ENCODE measurements around the gene FLVCR2.

Gene FLVCR2

DNA sequence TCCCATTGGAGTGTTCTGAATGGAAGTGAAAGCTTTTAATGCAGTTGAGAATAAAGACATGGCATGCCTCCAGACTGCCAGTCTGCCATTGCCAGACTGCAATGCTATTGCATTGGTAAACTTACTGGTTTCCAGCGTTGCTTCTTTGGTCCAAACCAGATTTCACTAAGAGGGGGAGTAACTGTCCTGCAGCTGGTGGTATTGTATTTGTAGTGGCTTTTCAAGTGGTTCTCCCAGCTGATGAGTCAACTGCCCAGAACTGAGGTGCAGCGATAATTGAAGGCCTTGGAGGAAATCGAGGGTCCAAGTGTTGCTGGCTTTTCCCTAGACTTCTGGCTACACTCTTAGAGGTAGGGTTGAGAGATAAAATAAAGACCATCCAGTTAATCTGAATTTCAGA is 50.4 kb downstream of the FLVCR2 start:
- no peak for DNase-seq (ENCODE audit: low spot score)

- no peak for DNase-seq (ENCODE audit: low spot score)
Measured at GRCh38 chr14:75630695-75631452, 52.5 kb downstream of the FLVCR2 start.

DNA sequence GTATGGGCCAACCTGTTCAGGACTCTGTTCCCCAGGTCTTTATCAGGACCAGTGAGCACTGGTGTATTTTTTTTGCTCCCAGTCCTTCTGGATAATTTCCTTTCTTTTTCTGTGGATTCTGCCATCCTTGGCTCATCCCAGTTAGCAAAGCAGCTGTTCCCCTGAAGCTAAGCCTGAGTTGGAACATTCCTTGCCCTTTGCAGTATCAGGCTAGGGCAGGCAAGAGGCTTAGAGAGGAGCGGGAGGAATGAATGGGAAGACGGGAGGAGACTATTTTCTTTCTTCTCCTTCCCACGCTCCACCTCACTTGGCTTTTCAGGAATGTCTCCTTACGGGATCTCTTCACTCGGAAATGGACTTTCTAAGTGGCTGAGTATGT is 53.0 kb downstream of the FLVCR2 start:
- DNase-seq (ENCODE audit: low spot score): no peak

DNA sequence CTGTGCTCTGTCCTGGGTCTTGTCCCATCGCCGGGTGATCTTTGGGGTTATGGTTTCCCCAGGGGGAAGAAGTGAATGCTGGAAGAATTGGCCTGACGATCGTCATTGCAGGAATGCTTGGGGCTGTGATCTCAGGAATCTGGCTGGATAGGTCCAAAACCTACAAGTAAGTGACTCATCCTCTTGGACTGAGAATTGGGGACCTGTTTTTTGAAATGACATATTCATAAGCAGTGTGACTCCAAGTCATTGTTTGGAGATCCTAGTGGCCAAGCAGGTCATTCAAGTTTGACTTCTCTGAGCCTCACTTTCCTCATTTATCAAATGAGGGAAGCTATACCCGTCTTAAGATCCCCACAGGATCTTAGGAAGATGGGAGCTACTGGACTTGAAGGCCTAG is 56.4 kb downstream of the FLVCR2 start:
- no peak for DNase-seq (ENCODE audit: low spot score)

DNA sequence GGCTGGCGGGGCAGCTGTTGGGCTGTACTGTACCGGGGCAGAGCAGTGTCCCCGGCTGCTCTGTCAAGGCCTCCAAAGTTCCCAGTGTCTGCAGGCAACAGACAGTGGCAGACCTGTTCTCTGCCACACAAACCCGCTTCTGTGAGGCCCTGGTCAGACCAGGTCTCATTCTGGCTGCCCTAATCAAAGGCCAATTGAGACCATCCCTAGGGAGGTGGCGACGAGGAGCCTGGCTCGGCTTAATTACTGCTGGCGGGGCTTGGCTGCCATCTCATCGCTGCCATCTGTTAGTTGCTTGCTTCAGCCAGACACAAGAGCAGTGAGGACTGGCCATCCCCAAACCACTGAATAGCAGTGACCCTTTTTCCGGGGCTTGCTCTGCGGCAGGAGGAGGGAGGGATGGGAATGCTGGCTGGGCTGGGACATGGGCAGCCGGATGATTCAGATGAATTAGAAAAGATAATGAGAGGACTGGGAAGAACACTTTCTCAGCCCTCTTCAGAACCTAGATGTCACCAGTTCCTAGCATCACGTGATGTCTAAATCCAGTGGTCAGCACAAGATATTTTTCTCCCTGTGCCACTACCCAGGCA is 57.8 kb downstream of the FLVCR2 start:
- DNase-seq (ENCODE audit: low spot score): peak; percentile 58

DNA sequence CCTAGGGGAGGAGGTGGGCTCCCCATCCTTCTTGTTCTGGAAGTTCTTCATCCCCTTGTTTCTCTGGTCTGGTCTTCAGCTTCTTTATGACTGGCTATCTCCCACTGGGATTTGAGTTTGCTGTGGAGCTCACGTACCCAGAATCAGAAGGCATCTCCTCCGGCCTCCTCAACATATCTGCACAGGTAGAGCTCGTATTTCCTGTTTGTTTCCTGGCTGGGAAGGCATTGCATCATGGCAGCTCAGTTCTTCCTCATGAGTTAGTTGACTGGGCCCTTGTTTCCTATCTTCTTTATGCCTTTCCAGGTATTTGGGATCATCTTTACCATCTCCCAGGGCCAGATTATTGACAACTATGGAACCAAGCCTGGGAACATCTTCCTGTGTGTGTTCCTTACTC is 62.5 kb downstream of the FLVCR2 start:
- DNase-seq (ENCODE audit: low spot score): no peak

DNA sequence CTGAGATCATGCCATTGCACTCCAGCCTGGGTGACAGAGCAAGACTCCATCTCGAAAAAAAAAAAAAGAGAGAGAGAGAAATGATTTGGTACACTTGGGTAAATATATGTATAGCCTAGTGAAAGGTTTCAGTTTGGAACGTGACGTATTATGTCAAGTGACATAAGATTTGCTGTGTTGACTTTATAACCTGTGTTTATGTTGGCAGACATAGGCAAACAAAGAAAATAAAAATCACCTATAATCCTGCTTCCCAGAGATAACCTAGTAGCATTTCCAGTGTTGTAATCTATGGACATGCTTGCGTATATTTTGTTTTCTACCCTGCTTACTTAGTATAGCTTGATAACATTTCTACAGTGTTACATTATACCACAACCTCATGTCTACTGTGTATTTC is 65.6 kb downstream of the FLVCR2 start:
- no peak for DNase-seq (ENCODE audit: low spot score)

DNA sequence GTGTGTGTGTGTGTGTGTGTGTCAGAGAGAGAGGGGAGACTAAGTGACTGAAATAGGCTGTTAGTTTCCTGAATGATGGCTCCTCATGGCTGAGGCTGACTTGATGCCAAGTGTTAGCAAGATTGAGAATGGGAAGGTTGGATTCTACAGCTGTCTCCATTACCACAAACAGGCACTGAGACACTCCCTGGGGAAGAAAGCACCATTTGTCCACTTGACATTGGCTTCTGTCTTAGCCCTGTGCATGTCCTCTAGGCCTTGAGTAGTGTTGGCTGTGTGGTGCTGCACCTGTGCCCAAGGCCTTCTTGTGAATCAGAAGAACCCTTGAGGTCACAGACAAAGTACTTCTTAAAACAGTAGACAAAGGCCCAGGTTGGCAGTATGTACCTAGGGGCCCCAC is 66.6 kb downstream of the FLVCR2 start:
- no peak for DNase-seq (ENCODE audit: low spot score)

- no peak for DNase-seq (ENCODE audit: low spot score)
Measured at GRCh38 chr14:75646762-75647161, 68.3 kb downstream of the FLVCR2 start.

DNA sequence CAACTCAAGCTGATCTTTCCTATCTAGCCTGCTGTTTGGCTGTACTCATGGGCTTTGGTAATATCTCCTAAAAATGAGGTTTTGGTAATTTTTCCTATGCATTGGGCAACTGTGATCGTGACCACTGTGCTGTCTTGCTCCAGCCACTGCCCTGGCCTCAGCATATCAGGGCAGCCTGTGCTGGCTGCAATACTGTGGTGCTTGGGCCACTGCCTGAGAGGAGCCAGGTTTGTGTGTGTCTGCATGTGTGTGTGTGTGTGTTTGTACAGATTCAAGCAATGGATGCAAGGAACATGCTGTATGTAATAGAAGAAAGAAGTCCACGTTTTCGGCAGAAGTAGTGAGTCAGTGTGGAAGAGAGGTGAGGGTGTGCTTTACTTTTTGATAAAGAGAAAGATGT is 69.2 kb downstream of the FLVCR2 start:
- DNase-seq (ENCODE audit: low spot score): no peak

- DNase-seq (ENCODE audit: low spot score): no peak
Measured at GRCh38 chr14:75648066-75648838, 69.8 kb downstream of the FLVCR2 start.

DNA sequence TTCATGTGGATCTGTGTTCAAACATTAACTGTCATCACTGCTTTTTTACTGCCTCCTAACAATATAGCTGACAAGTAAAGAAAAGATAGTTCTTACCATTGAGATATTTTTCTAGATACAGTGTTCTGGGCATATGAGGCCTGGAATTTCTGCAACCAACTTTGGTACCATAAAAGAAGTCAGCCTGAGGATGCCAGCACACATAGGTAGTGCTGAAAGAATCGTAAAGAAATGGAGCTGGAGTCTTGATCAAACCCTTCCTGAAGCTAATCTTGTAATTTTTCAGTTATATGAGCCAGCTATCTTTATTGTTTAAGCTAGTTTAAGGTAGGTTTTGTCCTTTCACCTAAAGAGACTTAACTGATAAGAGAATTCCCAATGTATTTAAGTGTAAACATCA is 70.9 kb downstream of the FLVCR2 start:
- DNase-seq (ENCODE audit: low spot score): no peak

DNA sequence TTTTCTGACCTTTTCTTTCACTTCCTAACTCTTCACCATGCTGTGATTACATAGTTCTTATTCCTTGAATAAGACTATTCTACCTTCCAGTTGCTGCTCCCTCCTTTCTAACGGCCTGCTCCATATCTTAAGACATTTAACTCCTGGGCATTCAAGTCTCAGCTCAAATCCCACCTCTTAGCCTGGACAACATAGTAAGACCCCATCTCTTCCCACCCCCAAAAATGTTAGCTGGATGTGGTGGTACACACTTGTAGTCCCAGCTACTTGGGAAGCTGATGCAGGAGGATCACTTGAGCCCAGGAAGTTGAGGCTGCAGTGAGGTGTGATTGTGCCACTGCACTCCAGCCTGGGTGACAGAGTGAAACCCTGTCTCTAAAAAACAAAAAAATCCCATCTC is 71.4 kb downstream of the FLVCR2 start:
- no peak for DNase-seq (ENCODE audit: low spot score)

GRCh38 chr14:75650253-75651058 is 72.0 kb downstream of the FLVCR2 start:
- no peak for DNase-seq (ENCODE audit: low spot score)

DNA sequence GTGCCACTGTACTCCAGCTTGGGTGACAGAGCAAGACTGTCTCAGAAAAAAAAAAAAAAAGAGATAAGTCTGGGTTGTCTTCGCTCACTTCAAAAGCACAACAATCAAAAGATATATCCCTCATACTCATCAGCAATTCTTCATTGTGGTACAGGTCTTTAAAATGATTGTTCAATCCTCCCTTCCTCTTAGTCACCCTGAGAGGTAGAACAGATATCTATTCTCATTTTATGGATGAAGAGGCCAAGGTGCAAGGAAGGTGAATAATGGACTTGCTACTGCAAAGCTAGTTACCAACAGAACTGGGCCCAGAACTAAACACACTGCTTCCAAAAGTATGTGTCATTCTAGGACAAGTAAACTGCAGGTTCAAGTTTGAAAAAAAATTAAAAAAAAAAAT is 75.1 kb downstream of the FLVCR2 start:
- no peak for DNase-seq (ENCODE audit: low spot score)

- DNase-seq (ENCODE audit: low spot score): peak; percentile 60
Measured at GRCh38 chr14:75654127-75654732, 75.8 kb downstream of the FLVCR2 start.

DNA sequence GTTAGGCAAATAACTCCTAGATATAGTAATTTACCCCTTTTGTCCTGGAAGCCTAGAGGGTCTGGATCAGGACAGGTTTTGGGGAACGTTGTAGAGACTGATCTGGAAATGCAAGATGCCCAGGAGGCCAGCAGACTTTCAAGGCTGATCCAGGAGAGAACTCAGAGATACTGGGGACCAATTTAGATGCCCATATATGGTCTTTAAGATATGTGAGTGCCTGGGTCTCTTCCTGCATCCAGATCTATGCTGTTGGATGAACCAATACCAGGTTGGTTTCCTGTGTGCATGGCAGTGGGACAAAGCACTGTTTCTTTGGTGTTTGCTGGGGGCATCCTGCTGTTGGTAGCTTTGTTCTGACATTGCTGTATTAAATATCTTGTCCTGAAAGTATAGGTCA is 76.8 kb downstream of the FLVCR2 start:
- DNase-seq (ENCODE audit: low spot score): no peak

GRCh38 chr14:75657331-75657730 is 78.9 kb downstream of the FLVCR2 start:
- no peak for DNase-seq (ENCODE audit: low spot score)

DNA sequence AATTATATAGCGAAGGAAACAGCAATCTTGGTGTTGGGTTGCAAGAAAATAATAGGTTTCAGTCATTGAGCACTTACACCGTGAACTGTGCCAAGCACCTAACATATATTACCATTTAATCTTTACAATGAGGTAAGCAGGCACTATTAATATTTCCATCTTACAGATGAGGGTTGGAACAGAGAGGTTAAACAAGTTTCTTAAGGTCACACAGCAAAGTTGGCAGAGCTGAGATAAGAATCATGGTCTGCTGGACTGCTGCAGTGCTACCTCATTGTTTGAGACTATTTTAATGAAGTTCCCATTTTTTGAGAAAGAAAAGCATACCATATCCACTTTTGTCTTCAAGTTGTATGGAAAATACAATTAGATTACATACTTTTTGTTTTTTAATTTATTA is 80.5 kb downstream of the FLVCR2 start:
- no peak for DNase-seq (ENCODE audit: low spot score)

- no peak for DNase-seq (ENCODE audit: low spot score)
Measured at GRCh38 chr14:75660238-75660629, 81.8 kb downstream of the FLVCR2 start.

- DNase-seq (ENCODE audit: low spot score): peak; percentile 98
Measured at GRCh38 chr14:75660630-75661498, 82.4 kb downstream of the FLVCR2 start, which contains the start of the genes ERG28 and TTLL5. Gene ERG28 (minus strand): TSS chr14:75660876. CDS start chr14:75657502, 3,374 bp downstream. Gene TTLL5 (plus strand): TSS chr14:75661246. CDS start chr14:75663150, 1,904 bp downstream.
